DLD1 (cell line): ENCODE results near the gene TGM4.
"Not testable (repeated sequence)": the region's sequence is repeated elsewhere in the genome, so short reads cannot be mapped to it uniquely, and the experiment has no call there.

Experiments used
- in situ Hi-C: cut with HindIII; loops from 2 replicates; pipeline ENCODE4 v1.10.0; 2017; ENCODE audit warnings: low sequenced_read_pairs

Gene TGM4

GRCh38 chr3:44874308-44874707 is at the start of gene TGM4:
Gene TGM4 (plus strand): TSS chr3:44874608. CDS start chr3:44874679, 71 bp downstream.
- in situ Hi-C loops, result no loop called here

- in situ Hi-C loops, result no loop called here
Measured at GRCh38 chr3:44825264-44825925, 49.0 kb upstream of the TGM4 start.

GRCh38 chr3:44827196-44827595 is 47.2 kb upstream of the TGM4 start:
- in situ Hi-C loops, result no loop called here

- in situ Hi-C loops, result no loop called here
Measured at GRCh38 chr3:44831232-44831631, 43.2 kb upstream of the TGM4 start.

- in situ Hi-C loops, result no loop called here
Measured at GRCh38 chr3:44832032-44832431, 42.4 kb upstream of the TGM4 start.

GRCh38 chr3:44832965-44833364 is 41.4 kb upstream of the TGM4 start:
- in situ Hi-C loops, result no loop called here

- in situ Hi-C loops, result no loop called here
Measured at GRCh38 chr3:44833394-44833793, 41.0 kb upstream of the TGM4 start.

- in situ Hi-C loops, result no loop called here
Measured at GRCh38 chr3:44835684-44836083, 38.7 kb upstream of the TGM4 start.

GRCh38 chr3:44842376-44842775 is 32.0 kb upstream of the TGM4 start:
- in situ Hi-C loops, result no loop called here

- in situ Hi-C loops, result no loop called here
Measured at GRCh38 chr3:44845528-44846520, 28.6 kb upstream of the TGM4 start.

- in situ Hi-C loops, result no loop called here
Measured at GRCh38 chr3:44848634-44849033, 25.8 kb upstream of the TGM4 start.

- in situ Hi-C loops, result not testable (repeated sequence)
Measured at GRCh38 chr3:44856663-44857062, 17.7 kb upstream of the TGM4 start.

GRCh38 chr3:44860117-44860516 is 14.3 kb upstream of the TGM4 start:
- in situ Hi-C loops, result no loop called here

- in situ Hi-C loops, result no loop called here
Measured at GRCh38 chr3:44861412-44862225, 12.8 kb upstream of the TGM4 start, which contains the start of gene TMEM42. Gene TMEM42 (plus strand): TSS chr3:44861912. CDS start chr3:44861925, 13 bp downstream.

GRCh38 chr3:44862226-44862637 is 12.2 kb upstream of the TGM4 start:
- in situ Hi-C loops, result no loop called here

- in situ Hi-C loops, result no loop called here
Measured at GRCh38 chr3:44865272-44866035, 9.0 kb upstream of the TGM4 start.

- in situ Hi-C loops, result no loop called here
Measured at GRCh38 chr3:44867421-44868111, 6.8 kb upstream of the TGM4 start.

- in situ Hi-C loops, result no loop called here
Measured at GRCh38 chr3:44870375-44871061, 3.9 kb upstream of the TGM4 start.

- in situ Hi-C loops, result no loop called here
Measured at GRCh38 chr3:44875596-44875995, 1.2 kb downstream of the TGM4 start.
